ENCODE data around the gene SIGLEC11. TPM values are rescaled to one million over a fixed set of nuclear protein-coding genes. Genes with fewer than 3 reads are reported as not detected.

SIGLEC11 gene
- total and polyA plus RNA-seq, 2 of the 13 experiments (the other 11 are each of a cell fraction or from before 2014, with no cell fraction given), result not detected

DNA sequence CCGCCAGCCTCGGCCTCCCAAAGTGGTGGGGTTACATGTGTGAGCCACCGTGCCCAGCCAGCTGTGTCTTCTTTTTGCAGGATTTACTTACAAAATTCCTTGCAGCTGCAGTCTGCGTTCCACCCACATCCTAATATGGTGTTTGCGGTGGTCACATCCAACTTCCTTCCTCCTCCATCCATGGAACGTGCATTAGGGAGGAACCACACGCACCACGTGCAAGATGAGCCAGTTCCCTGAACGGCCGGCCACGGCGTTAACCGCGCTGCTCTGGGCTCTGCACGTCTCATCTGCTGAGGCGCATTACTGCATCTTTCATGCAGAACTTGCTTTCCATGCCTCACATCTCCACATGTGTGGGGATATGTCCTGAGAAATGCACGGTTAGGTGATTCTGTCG is 13.0 kb upstream of the SIGLEC11 start:
- Histone ChIP-seq H3K27me3 (ENCODE audit: control insufficient read depth in 1 of 2, insufficient read depth in 2 of 2, low read length in 2 of 2) (peaks cover 0 to 4% of the 10 kb centered on the region in 2 experiments; a peak in 1 of 5 replicates), H3K79me2 (ENCODE audit: insufficient read depth, low read length) (no peaks in the 10 kb centered on the region), H3K9ac (ENCODE audit: insufficient read depth, low read depth, low read length) (no peak overlapping the region), H3K9me3 (ENCODE audit: low read length) (no peaks in the 10 kb centered on the region), H2AFZ (ENCODE audit: low read length) (no peak overlapping the region), H3K27ac (ENCODE audit: extremely low read length, insufficient read depth, low read length) (no peak overlapping the region), H3K4me3 (replicated peaks in 1 of 3; ENCODE audit: insufficient read depth in 1 of 3, low read depth in 2 of 3, low read length in 3 of 3) (no peak overlapping the region), H4K20me1 (ENCODE audit: insufficient read depth, low read length) (no peaks in the 10 kb centered on the region), H3K4me2 (ENCODE audit: low read depth, low read length) (no peak overlapping the region), H3K36me3 (replicated peaks in 1 of 2; ENCODE audit: control insufficient read depth in 1 of 2, insufficient read depth in 2 of 2, low read length in 2 of 2) (peaks cover 0 to 1% of the 10 kb centered on the region in 2 experiments; a peak in 1 of 5 replicates), H3K4me1 (ENCODE audit: insufficient read depth, low read length) (no peaks in the 10 kb centered on the region)
- in situ Hi-C loops (cut with HindIII; ENCODE audit: extremely low pct_ligation_motif_present, low pct_unique_long_range_greater_than_20kb) (no loop called here), intact Hi-C loops (cut with micrococcal nuclease; ENCODE audit: unreplicated experiment) (no loop called here)
- POLR2A ChIA-PET, result no interaction called here
- BruUV-seq (replicated peaks), result no TSS peak
- DNase-seq (ENCODE audit: low spot score) (no peak), FAIRE-seq (no peak), ATAC-seq (no peak)
- TF ChIP-seq POLR2AphosphoS2 (IDR thresholded peaks at IDR 0.05; ENCODE audit: low read depth, low read length) (no peak), TBL1XR1 (IDR thresholded peaks at IDR 0.05; ENCODE audit: borderline replicate concordance, low read length, partially characterized antibody) (no peak), CREM (IDR thresholded peaks at IDR 0.05) (no peak), CREM (CRISPR knock-in tag; IDR thresholded peaks at IDR 0.05) (no peak), MED8 (CRISPR knock-in tag; IDR thresholded peaks at IDR 0.05; ENCODE audit: insufficient replicate concordance) (no peak), EED (CRISPR knock-in tag; IDR thresholded peaks at IDR 0.05) (no peak), AHDC1 (CRISPR knock-in tag; IDR thresholded peaks at IDR 0.05; ENCODE audit: borderline replicate concordance) (no peak), ZBTB1 (CRISPR knock-in tag; IDR thresholded peaks at IDR 0.05; ENCODE audit: borderline replicate concordance) (no peak), NR2F2 (IDR thresholded peaks at IDR 0.05; ENCODE audit: borderline replicate concordance, low read depth) (no peak), IKZF1 (IDR thresholded peaks at IDR 0.05) (no peak), BRF2 (CRISPR knock-in tag; IDR thresholded peaks at IDR 0.05) (no peak), SKI (IDR thresholded peaks at IDR 0.05; ENCODE audit: partially characterized antibody) (no peak), TAF15 (IDR thresholded peaks at IDR 0.05; ENCODE audit: low read depth, low read length, poor library complexity, severe bottlenecking) (no peak)
- TF ChIP-seq, protein P1, sequence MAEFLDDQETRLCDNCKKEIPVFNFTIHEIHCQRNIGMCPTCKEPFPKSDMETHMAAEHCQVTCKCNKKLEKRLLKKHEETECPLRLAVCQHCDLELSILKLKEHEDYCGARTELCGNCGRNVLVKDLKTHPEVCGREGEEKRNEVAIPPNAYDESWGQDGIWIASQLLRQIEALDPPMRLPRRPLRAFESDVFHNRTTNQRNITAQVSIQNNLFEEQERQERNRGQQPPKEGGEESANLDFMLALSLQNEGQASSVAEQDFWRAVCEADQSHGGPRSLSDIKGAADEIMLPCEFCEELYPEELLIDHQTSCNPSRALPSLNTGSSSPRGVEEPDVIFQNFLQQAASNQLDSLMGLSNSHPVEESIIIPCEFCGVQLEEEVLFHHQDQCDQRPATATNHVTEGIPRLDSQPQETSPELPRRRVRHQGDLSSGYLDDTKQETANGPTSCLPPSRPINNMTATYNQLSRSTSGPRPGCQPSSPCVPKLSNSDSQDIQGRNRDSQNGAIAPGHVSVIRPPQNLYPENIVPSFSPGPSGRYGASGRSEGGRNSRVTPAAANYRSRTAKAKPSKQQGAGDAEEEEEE (CRISPR knock-in tag; IDR thresholded peaks at IDR 0.05; ENCODE audit: borderline replicate concordance), result no peak
- TF ChIP-seq, protein P2, sequence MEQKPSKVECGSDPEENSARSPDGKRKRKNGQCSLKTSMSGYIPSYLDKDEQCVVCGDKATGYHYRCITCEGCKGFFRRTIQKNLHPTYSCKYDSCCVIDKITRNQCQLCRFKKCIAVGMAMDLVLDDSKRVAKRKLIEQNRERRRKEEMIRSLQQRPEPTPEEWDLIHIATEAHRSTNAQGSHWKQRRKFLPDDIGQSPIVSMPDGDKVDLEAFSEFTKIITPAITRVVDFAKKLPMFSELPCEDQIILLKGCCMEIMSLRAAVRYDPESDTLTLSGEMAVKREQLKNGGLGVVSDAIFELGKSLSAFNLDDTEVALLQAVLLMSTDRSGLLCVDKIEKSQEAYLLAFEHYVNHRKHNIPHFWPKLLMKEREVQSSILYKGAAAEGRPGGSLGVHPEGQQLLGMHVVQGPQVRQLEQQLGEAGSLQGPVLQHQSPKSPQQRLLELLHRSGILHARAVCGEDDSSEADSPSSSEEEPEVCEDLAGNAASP (CRISPR knock-in tag; IDR thresholded peaks at IDR 0.05; ENCODE audit: borderline replicate concordance), result no peak
- CTCF ChIA-PET (ENCODE audit: low intra/inter-chr PET ratio, low total read pairs), result no interaction called here
- WGBS (ENCODE audit: low lambda C conversion rate), result 90% methylated on average over 18 of the region's 18 CpGs
